Keratinocyte (primary cell): ENCODE results near the gene LMAN2L. TPM values are rescaled to one million over a fixed set of nuclear protein-coding genes. Genes with fewer than 3 reads are reported as not detected.

Source experiments
- DNase-seq: peaks from one replicate; pipeline ENCODE4 v3.0.0-alpha.2; 2011; ENCODE audit warnings: low read depth, missing footprints, low spot score
- FAIRE-seq: peaks from 2 replicates; lab custom pipeline; 2011; peaks lifted over from hg19 to GRCh38; lab: Jason Lieb, UNC
- H2AFZ ChIP-seq: 2 replicates; pipeline ENCODE4 v1.6.0; 2012; ENCODE audit warnings: low read length, control low read depth, inconsistent platforms; ENCODE audit not compliant: control insufficient read depth
- H3K27ac ChIP-seq: 2 replicates; pipeline ENCODE4 v1.5.1; 2011; ENCODE audit warnings: low read length; ENCODE audit not compliant: control insufficient read depth, insufficient read depth
- H3K27me3 ChIP-seq: 3 replicates; pipeline ENCODE4 v1.6.0; 2011; ENCODE audit warnings: low read length; ENCODE audit not compliant: control insufficient read depth, insufficient read depth; ENCODE audit errors: extremely low read depth
- H3K36me3 ChIP-seq, 2 experiments: 2 replicates in 1 of 2; 3 replicates in 1 of 2; pipeline ENCODE4 v1.5.1; 2011; ENCODE audit warnings: low read length in 2 of 2, mild to moderate bottlenecking in 1 of 2; ENCODE audit not compliant: control insufficient read depth in 2 of 2, insufficient read depth in 2 of 2; ENCODE audit errors: extremely low read depth in 1 of 2
- H3K4me1 ChIP-seq: 3 replicates; pipeline ENCODE4 v1.5.1; 2011; ENCODE audit warnings: low read length; ENCODE audit not compliant: control insufficient read depth, insufficient read depth; ENCODE audit errors: extremely low read depth
- H3K4me2 ChIP-seq: 3 replicates; pipeline ENCODE4 v1.6.0; 2011; ENCODE audit warnings: low read depth, low read length; ENCODE audit not compliant: control insufficient read depth, insufficient read depth; ENCODE audit errors: extremely low read depth
- H3K4me3 ChIP-seq, 3 experiments: fragments of 200-600 bp in 1 of 3; sonication (generic) in 1 of 3; 2 replicates in 2 of 3; 3 replicates in 1 of 3; pipeline ENCODE4 v1.5.1; 2011 to 2016; ENCODE audit warnings: low read length in 3 of 3, mild to moderate bottlenecking in 3 of 3, control low read depth in 2 of 3, inconsistent platforms in 1 of 3, low read depth in 1 of 3, mixed read lengths in 1 of 3, mixed run types in 1 of 3, moderate library complexity in 1 of 3; ENCODE audit not compliant: control insufficient read depth in 2 of 3, insufficient read depth in 2 of 3; ENCODE audit errors: extremely low read depth in 1 of 3
- H3K79me2 ChIP-seq: 2 replicates; pipeline ENCODE4 v1.6.0; 2012; ENCODE audit warnings: low read length; ENCODE audit not compliant: control insufficient read depth, insufficient read depth
- H3K9ac ChIP-seq: 3 replicates; pipeline ENCODE4 v1.6.0; 2011; ENCODE audit warnings: low read length; ENCODE audit not compliant: control insufficient read depth, insufficient read depth; ENCODE audit errors: extremely low read depth
- H3K9me1 ChIP-seq: 3 replicates; pipeline ENCODE4 v1.6.0; 2011; ENCODE audit warnings: low read length; ENCODE audit not compliant: control insufficient read depth, insufficient read depth; ENCODE audit errors: extremely low read depth
- H3K9me3 ChIP-seq: 2 replicates; pipeline ENCODE4 v1.5.1; 2012; ENCODE audit warnings: low read depth, low read length; ENCODE audit not compliant: control insufficient read depth
- H4K20me1 ChIP-seq: 3 replicates; pipeline ENCODE4 v1.6.0; 2011; ENCODE audit warnings: low read length; ENCODE audit not compliant: control insufficient read depth, insufficient read depth; ENCODE audit errors: extremely low read depth
- CTCF ChIP-seq, 3 experiments: IDR thresholded peaks in 1 of 3; conservative IDR thresholded peaks in 1 of 3; optimal IDR thresholded peaks in 1 of 3; 2 replicates in 2 of 3; 3 replicates in 1 of 3; pipeline versions ENCODE3 to v1.5.1; 2011; ENCODE audit warnings: low read length in 3 of 3, mild to moderate bottlenecking in 3 of 3, moderate library complexity in 2 of 3, control low read depth in 1 of 3, inconsistent platforms in 1 of 3; ENCODE audit not compliant: insufficient read depth in 2 of 3; ENCODE audit errors: extremely low read depth in 1 of 3
- EZH2 ChIP-seq: IDR thresholded peaks from one replicate; pipeline ENCODE4 v1.6.1; 2012; ENCODE audit warnings: inconsistent platforms, mild to moderate bottlenecking, low read length, moderate library complexity
- dilution Hi-C: fragments of 300-500 bp; cut with MboI; formaldehyde crosslinking; loops from one replicate; pipeline ENCODE4 v1.7.0; 2020; ENCODE audit warnings: low sequenced_read_pairs; ENCODE audit not compliant: extremely low pct_ligation_motif_present
- polyA plus RNA-seq, 5 experiments: library from polyadenylated mRNA; depleted of rRNA in 3 of 5; stranded (reverse) in 3 of 5; stranded (forward) in 1 of 5; unstranded in 1 of 5; fragments of >200 nt; gene quantifications; 1 replicate in 1 of 5; 2 replicates in 3 of 5; 3 replicates in 1 of 5; pipeline versions ENCODE4 v1.2.1 to v1.2.3, GENCODE V29; 2011 to 2012; ENCODE audit warnings: missing spikeins in 2 of 5, low read depth in 1 of 5, low replicate concordance in 1 of 5

The LMAN2L gene
- polyA plus RNA-seq, 1 donor (not counting 4 experiments of a cell fraction or from before 2014, with no cell fraction given): 20.7 TPM

GRCh38 chr2:96662360-96662759 lies 77.5 kb downstream of the LMAN2L start:
- H3K79me2 ChIP-seq: no peaks in the 10 kb centered on the region
- H3K36me3 ChIP-seq: no peaks in the 10 kb centered on the region
- H2AFZ ChIP-seq: no peak overlapping the region
- no peak overlapping the region for H3K9ac ChIP-seq
- H3K27ac ChIP-seq: no peak overlapping the region
- no peak overlapping the region for H3K4me2 ChIP-seq
- DNase-seq (no peak), FAIRE-seq (no peak)
- no peak for TF ChIP-seq CTCF (optimal IDR thresholded peaks at IDR 0.05 in 1 of 3, IDR thresholded peaks at IDR 0.05 in 1 of 3, conservative IDR thresholded peaks at IDR 0.05 in 1 of 3; ENCODE audit: extremely low read depth in 1 of 3, insufficient read depth in 2 of 3, low read length in 3 of 3)
- no peak for TF ChIP-seq EZH2
- dilution Hi-C loops: no loop called here
- peaks cover 4% of the 10 kb centered on the region for H3K9me3 ChIP-seq
- H3K9me1 ChIP-seq: no peaks in the 10 kb centered on the region
- H3K4me1 ChIP-seq: peaks cover 7% of the 10 kb centered on the region
- H3K27me3 ChIP-seq: no peaks in the 10 kb centered on the region
- no peaks in the 10 kb centered on the region for H4K20me1 ChIP-seq
- no peak overlapping the region for H3K4me3 ChIP-seq

DNA sequence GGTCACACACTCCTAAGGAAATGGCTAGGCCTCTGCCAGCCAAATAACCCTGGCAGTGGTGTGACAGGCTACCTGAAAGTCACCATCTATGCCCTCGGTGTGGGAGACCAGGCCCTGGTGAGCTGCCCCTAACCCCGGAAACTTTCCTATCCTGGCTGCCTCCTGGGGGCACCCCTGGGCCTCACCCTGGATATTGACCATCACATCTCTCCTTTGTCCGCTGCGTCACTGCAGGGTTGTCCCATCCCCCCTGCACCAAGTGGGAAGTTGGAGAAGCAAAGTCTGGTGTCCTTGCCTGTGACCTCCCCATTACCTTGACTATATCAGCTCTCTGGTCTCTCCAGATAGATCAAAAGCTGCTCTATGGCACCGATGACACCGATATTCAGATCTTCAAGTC lies 78.5 kb downstream of the LMAN2L start:
- Histone ChIP-seq H3K79me2 (no peaks in the 10 kb centered on the region), H3K4me3 (no peak overlapping the region), H3K4me1 (peaks cover 7% of the 10 kb centered on the region), H3K4me2 (no peak overlapping the region), H3K27me3 (no peaks in the 10 kb centered on the region), H3K36me3 (no peaks in the 10 kb centered on the region), H3K9ac (no peak overlapping the region), H4K20me1 (no peaks in the 10 kb centered on the region), H3K9me1 (no peaks in the 10 kb centered on the region), H3K27ac (no peak overlapping the region), H2AFZ (no peak overlapping the region), H3K9me3 (peaks cover 4% of the 10 kb centered on the region)
- TF ChIP-seq EZH2: no peak
- no peak for TF ChIP-seq CTCF (optimal IDR thresholded peaks at IDR 0.05 in 1 of 3, IDR thresholded peaks at IDR 0.05 in 1 of 3, conservative IDR thresholded peaks at IDR 0.05 in 1 of 3; ENCODE audit: extremely low read depth in 1 of 3, insufficient read depth in 2 of 3, low read length in 3 of 3)
- FAIRE-seq (no peak), DNase-seq (no peak)
- dilution Hi-C loops: no loop called here
